GM21390 (cell line): ENCODE measurements around the gene RBMS3.
"Not testable (repeated sequence)": the region's sequence is repeated elsewhere in the genome, so short reads cannot be mapped to it uniquely, and the experiment has no call there.

Experiments
- ATAC-seq: cut with Tn5 transposase; IDR thresholded peaks from one replicate; pipeline ENCODE4 v1.9.1; 2021; ENCODE audit not compliant: unreplicated experiment

RBMS3 gene

DNA sequence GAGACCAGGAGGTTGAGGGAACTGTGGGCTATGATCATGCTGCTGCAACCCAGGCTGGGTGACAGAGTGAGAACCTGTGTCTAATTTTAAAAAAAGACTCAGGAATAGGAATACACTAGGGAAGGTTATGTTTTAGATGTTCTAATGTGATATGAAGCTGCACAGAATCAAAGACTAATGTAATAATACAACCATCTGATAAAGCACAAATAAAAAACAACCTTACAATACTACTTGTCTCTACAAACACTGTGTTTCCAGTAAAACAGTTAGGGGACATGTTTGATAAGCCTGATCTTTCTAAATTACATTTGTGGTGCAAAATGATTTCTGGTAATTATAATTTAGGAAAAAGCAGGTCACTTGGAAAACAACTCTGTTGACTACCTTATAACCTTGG lies 56.7 kb downstream of the RBMS3 start:
- no peak for ATAC-seq

DNA sequence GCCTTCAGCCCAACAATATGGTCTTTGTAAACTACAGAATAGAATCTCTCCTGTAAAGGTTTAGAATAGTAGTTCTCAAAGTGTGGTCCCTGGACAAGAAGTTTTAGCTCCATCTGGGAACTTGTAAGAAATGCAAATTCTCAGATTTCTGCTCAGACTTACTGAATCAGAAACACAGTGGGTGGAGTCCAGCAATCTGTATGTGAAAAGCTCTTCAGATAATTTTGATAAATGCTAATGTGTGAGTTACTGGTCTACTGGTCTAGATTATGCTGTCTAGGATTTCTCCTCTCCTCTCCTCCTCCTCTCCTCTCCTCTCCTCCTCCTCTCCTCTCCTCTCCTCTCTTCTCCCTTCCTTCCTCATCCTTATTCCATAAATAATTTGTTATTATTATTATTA lies 57.5 kb downstream of the RBMS3 start:
- ATAC-seq = no peak

DNA sequence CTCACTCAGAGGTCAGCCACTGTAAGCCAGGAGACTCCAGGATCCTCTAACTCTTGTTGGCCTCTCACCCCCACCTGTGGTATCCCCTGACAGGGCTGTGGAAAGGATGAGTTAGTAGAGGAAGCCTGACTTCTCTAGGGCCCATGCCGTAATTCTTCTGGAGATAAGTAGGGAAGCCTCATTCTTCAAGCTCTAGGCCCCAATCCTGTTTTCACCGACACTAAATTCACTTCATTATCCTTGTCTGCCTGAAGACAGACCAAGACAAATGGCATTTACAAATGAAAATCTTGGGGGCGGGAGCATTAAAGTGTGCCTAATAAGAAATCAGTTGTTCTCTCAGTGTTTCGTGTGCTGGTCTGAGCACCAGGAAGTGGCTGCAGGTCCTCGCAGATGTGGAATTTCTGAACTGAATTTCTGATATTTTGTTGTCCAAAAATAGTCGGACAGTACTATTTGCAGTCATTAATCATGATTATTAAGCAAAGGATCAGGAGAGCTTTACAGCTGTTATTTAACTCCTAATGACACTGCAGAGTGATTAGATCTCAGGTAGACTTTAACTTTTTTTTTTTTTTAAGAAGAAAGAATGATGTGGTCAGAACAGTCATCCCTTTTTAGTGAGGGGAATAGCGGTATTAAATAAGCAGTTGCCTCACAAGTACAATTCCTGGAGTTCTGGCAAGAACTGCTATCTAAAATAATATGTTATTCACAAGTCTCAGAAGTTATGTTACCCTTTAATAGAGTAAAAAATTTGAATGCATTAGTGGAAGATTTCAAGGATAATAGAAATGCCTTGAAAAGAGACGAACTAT lies 58.4 kb downstream of the RBMS3 start:
- ATAC-seq = no peak

DNA sequence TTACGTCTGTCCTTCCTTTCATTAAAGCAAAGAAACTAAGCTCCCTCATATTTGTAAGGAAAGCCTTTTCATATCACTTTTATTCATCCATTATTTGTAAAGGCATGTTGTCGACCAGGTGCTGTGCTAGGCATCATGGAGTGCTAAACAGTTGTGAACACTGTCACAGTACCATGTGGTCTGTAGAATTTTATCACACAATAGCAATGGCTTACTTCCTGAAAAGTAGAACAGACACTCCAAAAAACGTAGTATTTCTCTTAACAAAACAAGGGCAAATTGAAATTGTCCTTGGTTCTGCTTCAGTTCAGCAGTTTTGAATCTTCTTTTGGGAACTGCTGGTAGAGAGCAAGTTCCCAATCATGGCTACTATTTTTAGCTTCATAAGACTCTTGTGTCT lies 63.3 kb downstream of the RBMS3 start:
- ATAC-seq = no peak

DNA sequence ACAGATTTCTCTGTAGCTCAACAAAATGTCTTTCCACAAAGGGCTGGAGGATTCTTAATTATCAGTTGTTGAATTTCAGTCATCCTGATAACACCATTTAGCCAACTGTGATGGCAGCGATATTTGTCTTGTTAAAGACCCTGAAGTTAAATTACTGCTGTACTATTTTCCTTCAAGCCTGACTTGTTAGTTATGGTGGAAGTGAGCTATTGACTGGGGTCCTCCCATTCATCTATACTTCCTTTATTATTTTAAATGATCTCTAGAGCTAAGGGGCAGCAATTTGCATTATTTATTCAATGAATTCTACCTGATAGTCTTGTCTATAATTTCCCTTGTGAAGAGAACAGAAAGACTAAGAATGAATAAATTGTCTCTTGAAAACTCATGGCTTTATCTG lies 64.1 kb downstream of the RBMS3 start:
- ATAC-seq = no peak

DNA sequence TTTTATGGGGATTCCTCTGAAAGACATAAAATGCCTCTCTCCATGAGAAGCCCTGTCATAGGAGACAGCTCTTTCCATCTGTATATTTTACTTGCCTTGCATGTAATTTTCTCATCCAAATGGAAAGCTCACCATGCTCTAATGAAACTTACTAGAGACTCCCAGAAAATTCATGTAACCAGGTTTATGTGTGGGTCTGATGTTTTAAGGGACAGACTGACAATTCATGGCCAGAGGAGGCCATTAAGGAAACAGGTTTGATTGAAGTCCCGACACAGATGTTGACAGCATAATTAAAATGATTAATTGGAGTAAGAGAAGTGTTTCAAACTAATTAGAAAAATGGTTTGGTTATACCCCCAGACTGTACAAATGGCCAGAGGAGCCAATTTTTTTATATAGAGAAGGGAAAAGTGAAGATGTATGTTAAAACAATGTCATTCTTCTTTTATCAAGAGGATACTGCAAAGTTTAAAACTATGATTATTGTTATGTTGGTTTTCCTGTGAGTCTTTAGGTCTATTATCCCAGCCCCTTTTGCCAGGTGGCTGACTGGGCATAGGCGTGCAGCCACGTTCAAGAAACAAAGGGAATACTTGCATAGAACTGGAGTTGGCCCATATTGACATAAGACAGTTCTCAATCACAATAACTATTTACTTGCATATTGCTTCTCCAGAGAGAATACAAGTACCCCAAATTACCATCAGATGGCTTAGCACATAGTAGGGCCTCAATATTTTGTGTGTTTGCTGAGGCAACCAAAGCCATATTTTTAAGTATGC lies 64.8 kb downstream of the RBMS3 start:
- no peak for ATAC-seq

DNA sequence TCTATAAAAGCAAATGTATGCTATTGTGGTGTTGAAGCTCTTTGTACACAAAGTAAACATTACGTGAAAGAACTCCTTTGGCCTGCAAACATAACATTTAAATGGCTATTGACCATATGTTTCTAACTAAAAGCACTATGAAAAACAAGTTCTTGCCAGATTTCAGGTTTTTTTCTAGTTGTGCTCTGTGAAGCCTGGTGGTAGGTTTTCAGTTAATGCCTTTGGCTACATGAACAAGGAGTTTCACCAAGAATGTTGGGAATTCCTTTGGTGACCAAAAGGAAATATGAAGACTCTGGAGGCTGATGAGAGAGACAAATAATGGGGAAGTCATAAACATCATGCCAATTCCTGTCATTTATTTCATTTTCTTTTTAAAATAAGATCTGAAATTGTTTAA lies 66.0 kb downstream of the RBMS3 start:
- ATAC-seq = no peak

DNA sequence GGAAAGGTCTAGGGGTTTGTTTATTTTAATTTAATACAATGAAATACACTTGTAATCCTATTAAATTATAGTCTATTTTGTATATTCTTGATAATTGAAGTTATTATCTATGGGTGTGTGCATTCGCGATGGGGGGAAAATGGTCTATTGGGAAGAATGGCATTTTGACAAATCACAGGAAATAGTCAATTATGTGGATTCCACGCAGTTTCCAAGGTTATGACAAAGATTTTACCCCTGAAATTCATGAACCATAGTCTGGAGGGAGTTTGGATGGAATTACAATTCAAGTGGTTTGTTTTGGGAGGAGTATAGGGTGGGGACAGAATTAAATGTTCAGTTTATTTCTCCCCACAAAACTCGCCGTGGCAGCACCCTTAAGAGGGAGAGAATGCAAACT lies 66.5 kb downstream of the RBMS3 start:
- no peak for ATAC-seq

DNA sequence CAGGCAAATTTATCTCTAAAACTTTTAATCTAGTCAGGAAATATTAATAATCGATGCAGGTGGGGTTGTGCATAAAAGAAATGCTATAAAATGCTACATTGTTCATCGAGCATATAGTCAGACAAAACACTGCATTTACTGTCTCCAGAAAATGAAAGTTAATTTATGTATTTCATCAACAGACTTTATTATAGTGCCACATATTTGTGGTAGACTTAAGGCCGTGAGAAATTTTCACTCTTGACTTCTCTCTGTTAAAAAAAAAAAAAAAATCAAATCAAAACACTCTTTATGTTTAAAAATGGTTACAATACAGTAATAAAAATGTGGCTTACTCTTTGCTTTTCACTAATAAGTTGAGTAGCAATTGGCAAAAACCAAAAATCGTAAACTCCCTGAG lies 67.4 kb downstream of the RBMS3 start:
- no peak for ATAC-seq

DNA sequence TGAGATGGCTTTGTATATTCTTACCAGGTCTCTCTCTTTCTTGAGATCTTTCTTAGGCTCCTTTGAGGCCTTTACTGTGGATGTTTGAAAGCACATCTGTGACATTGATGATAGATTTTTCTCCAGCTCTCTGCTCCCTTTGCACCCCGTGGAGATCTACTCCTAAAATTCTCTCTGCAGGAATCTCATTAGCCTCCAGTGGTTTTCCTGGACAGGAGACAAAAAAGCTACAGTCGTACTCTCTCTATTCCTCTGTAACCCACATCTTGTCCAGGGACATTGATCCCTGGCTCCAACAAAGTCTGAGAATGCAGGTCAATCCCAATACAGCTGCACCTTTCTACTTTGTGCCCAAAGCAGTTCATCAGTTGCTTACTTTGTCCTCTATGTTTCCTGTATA lies 68.2 kb downstream of the RBMS3 start:
- ATAC-seq = no peak

DNA sequence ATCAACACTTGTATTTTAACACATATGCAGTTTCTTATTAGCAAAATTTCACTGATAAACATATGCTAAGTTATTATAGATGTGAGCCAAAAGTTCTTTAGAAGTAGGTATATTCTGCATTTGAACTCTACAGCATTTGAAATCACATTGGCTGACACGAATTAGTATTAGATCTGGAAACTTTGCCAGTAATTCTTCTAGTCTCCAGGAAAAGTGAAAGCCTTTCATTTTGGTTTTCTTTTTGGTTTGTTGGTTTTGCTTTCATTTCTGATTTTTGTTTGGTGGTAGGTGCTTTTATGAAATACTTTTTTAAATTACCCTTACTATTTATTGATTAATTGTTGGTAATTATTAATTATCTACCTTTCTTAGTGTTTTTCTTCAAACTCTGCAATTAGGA lies 72.9 kb downstream of the RBMS3 start:
- no peak for ATAC-seq

DNA sequence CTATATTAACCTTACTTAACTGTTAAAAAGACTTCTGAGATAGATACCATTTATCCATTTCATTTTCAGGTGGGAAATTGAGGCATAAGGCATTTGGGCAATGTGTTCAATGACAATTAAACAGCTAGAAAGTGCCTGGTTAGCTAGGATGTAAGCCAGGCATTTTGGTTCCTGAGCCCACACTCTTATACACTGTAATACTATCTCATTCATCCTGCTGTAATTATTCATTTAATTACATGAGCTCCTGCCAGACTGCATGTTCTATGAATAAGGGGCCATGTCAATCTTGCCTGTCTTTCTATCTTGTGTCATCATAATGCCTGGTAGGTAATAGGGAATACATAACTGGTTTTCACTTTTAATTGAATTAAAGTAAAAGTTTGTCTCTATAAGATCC lies 74.0 kb downstream of the RBMS3 start:
- no peak for ATAC-seq

DNA sequence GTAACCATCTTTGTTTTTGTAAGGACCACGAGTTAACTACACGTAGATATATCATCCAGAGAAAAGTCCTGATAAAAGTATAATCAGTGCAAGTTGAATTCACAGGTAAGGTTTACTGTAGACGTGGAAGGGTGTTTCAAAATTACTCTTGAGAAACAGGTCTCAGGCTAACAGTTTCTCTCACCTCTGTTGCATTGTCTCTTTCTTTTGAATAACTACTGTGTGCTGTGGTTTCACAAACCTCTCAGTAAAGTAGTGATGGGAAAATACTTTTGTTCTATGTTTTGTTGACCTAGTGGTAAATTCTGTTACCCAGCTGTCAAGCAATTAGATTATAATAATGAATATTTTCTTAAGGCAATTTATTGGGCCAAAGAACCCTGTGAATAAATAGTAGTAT lies 75.2 kb downstream of the RBMS3 start:
- no peak for ATAC-seq

DNA sequence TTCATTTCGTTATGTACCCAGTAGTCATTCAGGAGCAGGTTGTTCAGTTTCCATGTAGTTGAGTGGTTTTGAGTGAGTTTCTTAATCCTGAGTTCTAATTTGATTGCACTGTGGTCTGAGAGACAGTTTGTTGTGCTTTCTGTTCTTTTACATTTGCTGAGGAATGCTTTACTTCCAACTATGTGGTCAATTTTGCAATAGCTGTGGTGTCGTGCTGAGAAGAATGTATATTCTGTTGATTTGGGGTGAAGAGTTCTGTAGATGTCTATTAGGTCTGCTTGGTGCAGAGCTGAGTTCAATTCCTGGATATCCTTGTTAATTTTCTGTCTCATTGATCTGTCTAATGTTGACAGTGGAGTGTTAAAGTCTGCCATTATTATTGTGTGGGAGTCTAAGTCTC lies 79.4 kb downstream of the RBMS3 start:
- not testable (repeated sequence) for ATAC-seq

DNA sequence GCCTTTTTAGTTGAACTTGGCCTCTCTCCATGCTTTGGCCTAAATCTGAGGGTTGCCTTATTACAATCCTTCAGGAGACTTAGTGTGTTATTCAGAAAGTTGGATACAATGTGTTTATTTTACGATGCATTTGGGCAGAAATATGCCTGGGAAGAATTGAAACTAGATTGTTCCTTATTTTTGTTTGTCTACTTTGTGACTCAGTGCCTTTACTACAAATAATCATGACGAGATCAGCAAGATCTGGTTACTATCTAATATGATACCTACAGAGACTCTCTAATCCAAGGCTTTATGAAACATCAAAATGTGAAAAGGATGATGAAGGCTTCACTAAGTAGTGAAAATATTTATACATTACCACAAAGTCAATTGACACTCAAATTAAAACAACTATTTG lies 82.2 kb downstream of the RBMS3 start:
- no peak for ATAC-seq

DNA sequence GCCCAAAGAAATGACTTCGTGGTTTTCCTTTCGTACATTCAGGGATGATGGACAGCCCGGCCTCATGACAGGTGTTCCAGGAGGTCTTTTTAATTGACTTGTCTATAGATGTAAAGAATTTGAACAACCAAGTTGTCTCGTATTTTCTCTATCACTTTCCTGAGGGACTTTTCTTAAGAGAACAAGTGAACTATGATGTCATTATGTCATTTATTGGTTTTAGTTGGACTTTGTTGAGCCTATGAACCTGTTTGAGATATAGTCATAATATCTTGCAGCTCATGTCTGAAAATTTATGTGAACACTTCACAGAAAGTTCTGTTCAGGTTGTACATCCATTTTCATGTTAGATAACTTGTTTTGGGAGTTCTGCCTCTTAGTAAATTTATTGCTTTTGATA lies 89.2 kb downstream of the RBMS3 start:
- ATAC-seq = no peak

DNA sequence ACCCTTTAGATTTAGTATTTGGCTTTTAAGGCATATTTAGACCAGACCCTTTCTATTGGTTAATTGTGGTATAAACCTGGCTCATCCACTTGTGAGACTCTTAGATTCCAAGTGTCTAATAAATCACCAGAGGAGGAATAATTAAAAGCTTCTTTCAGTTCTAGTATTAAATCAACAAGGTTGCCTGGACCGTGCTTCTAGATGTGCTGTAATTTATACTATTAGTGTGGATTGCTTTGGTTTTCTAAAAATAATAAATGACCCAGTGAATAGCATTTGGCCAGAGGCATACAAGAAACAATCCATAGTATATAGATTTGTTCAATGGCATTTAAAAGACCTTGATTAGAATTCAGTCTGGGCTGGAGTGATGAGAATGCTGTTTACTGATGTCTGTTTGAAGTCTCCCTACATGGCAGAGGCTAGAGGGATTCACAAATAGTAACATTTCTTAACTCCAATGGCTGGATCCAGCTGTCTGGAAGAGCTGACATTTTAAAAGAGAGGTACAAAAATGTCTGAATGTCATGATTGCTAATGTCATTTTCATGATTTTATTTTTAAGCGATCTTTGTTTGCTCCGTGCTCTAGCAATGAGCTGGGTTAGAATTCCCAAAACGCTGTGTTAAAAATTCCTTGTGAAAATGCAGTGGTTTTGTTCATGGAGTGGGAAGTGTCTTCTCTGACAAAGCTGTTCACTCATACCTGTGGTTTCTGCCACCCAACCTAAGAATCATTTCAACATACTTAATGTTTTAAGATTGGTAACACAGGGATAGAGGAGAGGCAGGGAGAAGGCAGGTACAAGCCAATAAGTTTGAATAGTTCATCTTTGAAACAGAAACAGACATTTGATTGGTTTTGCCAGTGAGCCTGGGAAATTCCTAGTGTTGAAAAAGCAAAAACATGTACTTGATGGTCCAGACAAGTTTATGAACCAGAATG lies 89.9 kb downstream of the RBMS3 start:
- ATAC-seq = no peak

DNA sequence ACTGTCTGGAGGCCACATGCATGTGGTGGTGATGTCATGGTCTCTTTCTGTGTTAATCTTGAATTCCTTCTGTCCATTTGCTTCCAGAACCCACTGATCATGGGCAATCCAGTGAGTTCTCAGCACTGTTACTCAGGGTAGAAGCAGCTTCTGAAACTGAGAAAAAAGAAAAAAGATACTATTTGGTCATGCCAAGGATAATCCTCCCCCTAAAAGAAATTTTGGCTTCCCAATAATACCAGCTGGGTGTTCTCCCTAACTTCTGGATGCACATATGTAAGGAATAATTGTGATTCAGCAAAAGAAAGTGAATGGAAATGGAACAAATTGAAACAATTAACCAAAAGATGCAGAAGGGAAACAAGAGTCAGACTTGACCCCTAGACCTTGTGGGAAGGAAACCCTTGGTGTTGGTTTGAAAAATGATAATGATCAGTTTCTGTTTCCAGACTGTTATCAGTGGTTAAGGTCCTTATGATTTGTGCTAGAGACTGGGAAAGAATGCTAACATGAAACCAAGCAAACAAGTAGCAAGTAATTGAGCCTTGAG lies 92.3 kb downstream of the RBMS3 start:
- no peak for ATAC-seq

DNA sequence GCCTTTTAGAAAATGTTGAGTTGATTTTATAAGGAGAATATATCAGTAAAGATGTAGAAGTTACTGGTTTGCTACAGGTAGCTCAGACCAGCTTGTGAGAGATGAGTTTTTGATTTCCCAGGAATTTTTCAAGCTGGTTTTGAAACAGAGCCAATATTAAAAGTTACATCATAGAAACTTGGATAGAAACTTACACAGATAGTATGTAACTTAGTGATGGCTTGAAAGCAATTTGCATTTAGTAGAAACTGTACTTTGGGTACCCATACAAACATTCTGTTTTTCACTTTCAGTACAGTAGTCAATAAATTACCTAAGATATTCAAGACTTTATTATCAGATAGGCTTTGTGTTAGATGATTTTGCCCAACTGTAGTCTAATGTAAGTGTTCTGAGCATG lies 93.4 kb downstream of the RBMS3 start:
- no peak for ATAC-seq

DNA sequence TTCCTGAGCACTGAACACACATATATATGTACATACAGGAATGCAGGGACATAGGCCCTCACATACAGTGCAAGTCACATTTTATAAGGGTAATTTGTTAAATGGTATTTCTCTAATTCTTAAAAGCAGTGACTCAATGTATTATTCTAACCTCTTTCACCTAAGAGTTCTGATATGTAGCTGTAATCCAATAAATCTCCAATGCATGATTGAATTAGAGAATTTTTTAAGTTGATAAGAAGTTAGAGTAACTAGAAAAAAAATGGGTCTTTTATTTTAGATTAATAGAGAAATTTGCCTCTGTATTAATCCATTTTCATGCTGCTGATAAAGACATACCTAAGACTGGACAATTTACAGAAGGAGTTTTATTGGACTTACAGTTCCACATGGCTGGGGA lies 98.2 kb downstream of the RBMS3 start:
- ATAC-seq = no peak

DNA sequence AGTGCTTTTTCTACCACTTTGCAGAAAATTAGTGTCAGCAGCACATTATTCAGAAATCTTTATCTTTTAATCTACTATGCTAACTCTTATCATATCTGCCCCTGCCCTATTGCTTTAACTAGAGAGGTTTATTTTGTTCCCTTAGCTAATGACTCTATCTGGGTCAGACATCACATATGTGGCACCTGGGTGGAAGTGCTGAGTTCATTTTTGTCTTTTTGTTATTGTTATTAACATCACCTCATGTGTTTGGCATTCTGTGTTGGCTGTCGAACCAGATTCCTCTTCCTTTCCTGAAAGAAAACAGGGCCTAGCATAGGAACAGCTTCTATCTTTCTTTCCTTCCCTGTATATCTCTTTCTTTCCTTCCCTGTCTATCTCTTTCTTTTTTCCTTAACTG lies 100.7 kb downstream of the RBMS3 start:
- ATAC-seq = no peak
